Subcutaneous adipose tissue (tissue), 4 donors: Measurements from ENCODE around the gene GMNC. TPM values are rescaled to one million over a fixed set of nuclear protein-coding genes. Genes with fewer than 3 reads are reported as not detected.

Source experiments
- CTCF ChIP-seq: fragments of 450-650 bp; IDR thresholded peaks from one replicate; pipeline ENCODE4 v1.5.1; 2016; ENCODE audit warnings: low read depth, mild to moderate bottlenecking, control low read depth, antibody characterized with exemption, moderate library complexity
- total RNA-seq, 4 donors: library from RNA; depleted of rRNA; stranded (reverse); fragments of >200 nt; gene quantifications; one replicate each; pipeline ENCODE4 v1.1.0, GENCODE V29; 2016

GMNC gene
- total RNA-seq, 4 donors from 2014 or later: not detected

- no peak for TF ChIP-seq CTCF
These were observed 15.1 kb downstream of the GMNC start for GRCh38 chr3:190847436-190847835.

- no peak for TF ChIP-seq CTCF
These were observed 22.3 kb downstream of the GMNC start for GRCh38 chr3:190840146-190840545.

GRCh38 chr3:190831225-190831624, 31.3 kb downstream of the GMNC start:
- TF ChIP-seq CTCF: no peak

- no peak for TF ChIP-seq CTCF
These were observed 32.5 kb downstream of the GMNC start for GRCh38 chr3:190830031-190830430.

GRCh38 chr3:190826018-190826417, 36.5 kb downstream of the GMNC start:
- no peak for TF ChIP-seq CTCF

GRCh38 chr3:190825386-190826016, 37.0 kb downstream of the GMNC start:
- TF ChIP-seq CTCF: no peak

- TF ChIP-seq CTCF: no peak
These were observed 50.6 kb downstream of the GMNC start for GRCh38 chr3:190811775-190812480.
